Liver (tissue), 9 donors: ENCODE results near the gene RAVER2. TPM values are rescaled to one million over a fixed set of nuclear protein-coding genes. Genes with fewer than 3 reads are reported as not detected.

Experiments used
- DNase-seq: peaks from one replicate; pipeline ENCODE4 v3.0.0-alpha.2; 2017; ENCODE audit warnings: low spot score
- H3K27ac ChIP-seq, 2 donors: one replicate each; pipeline ENCODE4 v1.7.0; 2013; ENCODE audit warnings: inconsistent platforms in 2 of 2, low read length in 2 of 2, control low read depth in 1 of 2, low read depth in 1 of 2, mild to moderate bottlenecking in 1 of 2
- H3K27me3 ChIP-seq, 4 donors: one replicate each; pipeline versions ENCODE4 v1.6.1 to v1.7.0; 2013; ENCODE audit warnings: low read length in 3 of 4, inconsistent platforms in 1 of 4, mild to moderate bottlenecking in 1 of 4, moderate library complexity in 1 of 4; ENCODE audit not compliant: control insufficient read depth in 4 of 4, insufficient read depth in 4 of 4
- H3K36me3 ChIP-seq, 4 donors: one replicate each; pipeline versions ENCODE4 v1.6.1 to v1.7.0; 2013; ENCODE audit warnings: low read length in 3 of 4, mild to moderate bottlenecking in 3 of 4, low read depth in 1 of 4, moderate library complexity in 1 of 4; ENCODE audit not compliant: control insufficient read depth in 4 of 4, insufficient read depth in 3 of 4
- H3K4me1 ChIP-seq, 4 donors: one replicate each; pipeline versions ENCODE4 v1.6.1 to v1.7.0; 2013; ENCODE audit warnings: low read length in 3 of 4, mild to moderate bottlenecking in 3 of 4, moderate library complexity in 1 of 4; ENCODE audit not compliant: control insufficient read depth in 4 of 4, insufficient read depth in 4 of 4
- H3K4me3 ChIP-seq, 3 donors: one replicate each; pipeline versions ENCODE4 v1.6.1 to v1.7.0; 2013; ENCODE audit warnings: low read length in 3 of 3, control low read depth in 1 of 3, low read depth in 1 of 3, mild to moderate bottlenecking in 1 of 3
- H3K9ac ChIP-seq, 2 donors: one replicate each; pipeline ENCODE4 v1.7.0; 2013; ENCODE audit warnings: low read length in 2 of 2, mild to moderate bottlenecking in 2 of 2, moderate library complexity in 2 of 2, control low read depth in 1 of 2, low read depth in 1 of 2
- H3K9me3 ChIP-seq, 4 donors: one replicate each; pipeline versions ENCODE4 v1.6.1 to v1.7.0; 2013; ENCODE audit warnings: low read length in 3 of 4; ENCODE audit not compliant: control insufficient read depth in 4 of 4
- ATF3 ChIP-seq: IDR thresholded peaks from 2 replicates; pipeline ENCODE4 v1.6.1; 2016; ENCODE audit warnings: antibody characterized with exemption
- EGR1 ChIP-seq, 2 donors: IDR thresholded peaks; 2 replicates each; pipeline ENCODE4 v1.6.1; 2016 to 2018; ENCODE audit warnings: antibody characterized with exemption in 2 of 2, low read depth in 2 of 2
- FOXA1 ChIP-seq: IDR thresholded peaks from 2 replicates; pipeline ENCODE4 v1.6.1; 2016; ENCODE audit warnings: antibody characterized with exemption
- FOXA2 ChIP-seq: IDR thresholded peaks from 2 replicates; pipeline ENCODE4 v1.6.1; 2016; ENCODE audit warnings: antibody characterized with exemption
- GABPA ChIP-seq, 2 donors: IDR thresholded peaks in 1 of 2; conservative IDR thresholded peaks in 1 of 2; 2 replicates each; pipeline ENCODE4 v1.6.1; 2016; ENCODE audit warnings: antibody characterized with exemption in 2 of 2, mild to moderate bottlenecking in 1 of 2, moderate library complexity in 1 of 2
- HNF4A ChIP-seq, 2 donors: conservative IDR thresholded peaks; 2 replicates each; pipeline ENCODE4 v1.6.1; 2016; ENCODE audit warnings: antibody characterized with exemption in 2 of 2, mild to moderate bottlenecking in 2 of 2
- MAX ChIP-seq: IDR thresholded peaks from 2 replicates; pipeline ENCODE4 v1.6.1; 2016; ENCODE audit warnings: antibody characterized with exemption
- RAD21 ChIP-seq, 2 donors: IDR thresholded peaks; 2 replicates each; pipeline ENCODE4 v1.6.1; 2016; ENCODE audit warnings: antibody characterized with exemption in 2 of 2, mild to moderate bottlenecking in 2 of 2
- RXRA ChIP-seq, 2 donors: IDR thresholded peaks; 2 replicates each; pipeline ENCODE4 v1.6.1; 2017 to 2018; ENCODE audit warnings: antibody characterized with exemption in 2 of 2, mild to moderate bottlenecking in 1 of 2
- SP1 ChIP-seq: IDR thresholded peaks from 2 replicates; pipeline ENCODE4 v1.6.1; 2018; ENCODE audit warnings: antibody characterized with exemption, mild to moderate bottlenecking
- YY1 ChIP-seq: IDR thresholded peaks from 2 replicates; pipeline ENCODE4 v1.6.1; 2016; ENCODE audit warnings: antibody characterized with exemption, mild to moderate bottlenecking
- ZBTB33 ChIP-seq: IDR thresholded peaks from 2 replicates; pipeline ENCODE4 v1.6.1; 2016; ENCODE audit warnings: antibody characterized with exemption
- WGBS: extraction: QIAGEN DNeasy Blood & Tissue Kit; methylation state at CpG from one replicate; pipeline ENCODE4 v1.1.7; 2013; 5-methylcytosine and 5-hydroxymethylcytosine counted together
- polyA plus RNA-seq, 2 donors: library from polyadenylated mRNA; stranded (reverse) in 1 of 2; unstranded in 1 of 2; fragments of 200-250 nt in 1 of 2; fragments of >200 nt in 1 of 2; fragmentation: Nextera tagmentation in 1 of 2; extraction: Ambion mirVana in 1 of 2; gene quantifications; one replicate each; pipeline versions ENCODE4 v1.2.1 to v1.2.3, GENCODE V29; 2013 to 2015
- total RNA-seq, 2 donors: library from RNA; depleted of rRNA; stranded (reverse); fragments of >200 nt; gene quantifications; one replicate each; pipeline ENCODE4 v1.2.3, GENCODE V29; 2014
- TF ChIP-seq, protein P1 (sequence below): fragments of 150-350 bp; IDR thresholded peaks from 2 replicates; pipeline ENCODE4 v1.5.1; 2017; ENCODE audit warnings: improper control_type of control experiment, low read depth, low read length; ENCODE audit not compliant: missing input control
- donor health status: healthy.
- donor health status: healthy.
- donor health status: healthy.
- donor health status: healthy.
- donor health status: healthy.

Gene RAVER2
- total and polyA plus RNA-seq, 4 donors: 0.40 to 6.7 (median 0.96) TPM

- Histone ChIP-seq H3K27me3 (peaks cover 0 to 4% (median 0%) of the 10 kb centered on the region in 4 donors), H3K4me3 (no peak overlapping the region), H3K9ac (no peak overlapping the region), H3K9me3 (peaks cover 2 to 5% (median 3%) of the 10 kb centered on the region in 4 donors), H3K27ac (no peak overlapping the region), H3K4me1 (no peaks in the 10 kb centered on the region), H3K36me3 (no peaks in the 10 kb centered on the region)
- no peak for DNase-seq
- WGBS: 78% methylated on average over 2 of the region's 2 CpGs
- TF ChIP-seq SP1: peak; percentile 14
- no peak for TF ChIP-seq HNF4A (conservative IDR thresholded peaks at IDR 0.05)
These were observed 10.5 kb downstream of the RAVER2 start for GRCh38 chr1:64755361-64755760.

DNA sequence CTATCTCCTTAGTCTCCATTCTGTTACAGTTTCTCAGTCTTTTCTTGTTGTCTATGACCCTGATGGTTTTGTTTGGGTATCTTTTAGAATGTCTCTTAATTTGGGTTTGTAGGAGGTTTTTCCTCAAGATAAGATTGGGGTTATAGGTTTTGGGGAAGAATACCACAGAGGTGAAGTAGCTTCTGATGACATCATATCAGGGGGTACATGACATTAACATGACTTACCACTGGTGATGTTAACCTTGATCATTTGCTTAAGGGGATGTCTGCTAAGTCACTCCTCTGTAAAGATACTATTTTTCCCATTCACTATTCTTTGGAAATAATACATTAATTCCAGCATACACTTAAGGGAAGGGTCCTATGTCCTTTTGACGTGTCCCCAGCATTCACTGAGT, 11.9 kb downstream of the RAVER2 start:
- Histone ChIP-seq H3K9me3 (peaks cover 2 to 5% (median 3%) of the 10 kb centered on the region in 4 donors), H3K4me3 (no peak overlapping the region), H3K27me3 (peaks cover 0 to 4% (median 0%) of the 10 kb centered on the region in 4 donors), H3K36me3 (no peaks in the 10 kb centered on the region), H3K27ac (no peak overlapping the region), H3K9ac (no peak overlapping the region), H3K4me1 (no peaks in the 10 kb centered on the region)
- WGBS: 73% methylated on average over 1 of the region's 1 CpG
- DNase-seq: no peak
- TF ChIP-seq ATF3 (no peak), YY1 (no peak)

GRCh38 chr1:64757213-64757612, 12.3 kb downstream of the RAVER2 start:
- TF ChIP-seq FOXA1 (no peak), ZBTB33 (no peak), RXRA (IDR thresholded peaks at IDR 0.05) (no peak), RAD21 (IDR thresholded peaks at IDR 0.05) (no peak), MAX (no peak)
- no peak overlapping the region for H3K27ac ChIP-seq
- no peak overlapping the region for H3K4me3 ChIP-seq
- no peaks in the 10 kb centered on the region for H3K27me3 ChIP-seq
- H3K4me1 ChIP-seq: no peaks in the 10 kb centered on the region
- no peak overlapping the region for H3K9ac ChIP-seq
- H3K36me3 ChIP-seq: no peaks in the 10 kb centered on the region
- DNase-seq: no peak
- WGBS: 39% methylated on average over 1 of the region's 1 CpG
- H3K9me3 ChIP-seq: peaks cover 2 to 5% (median 3%) of the 10 kb centered on the region in 4 donors

DNA sequence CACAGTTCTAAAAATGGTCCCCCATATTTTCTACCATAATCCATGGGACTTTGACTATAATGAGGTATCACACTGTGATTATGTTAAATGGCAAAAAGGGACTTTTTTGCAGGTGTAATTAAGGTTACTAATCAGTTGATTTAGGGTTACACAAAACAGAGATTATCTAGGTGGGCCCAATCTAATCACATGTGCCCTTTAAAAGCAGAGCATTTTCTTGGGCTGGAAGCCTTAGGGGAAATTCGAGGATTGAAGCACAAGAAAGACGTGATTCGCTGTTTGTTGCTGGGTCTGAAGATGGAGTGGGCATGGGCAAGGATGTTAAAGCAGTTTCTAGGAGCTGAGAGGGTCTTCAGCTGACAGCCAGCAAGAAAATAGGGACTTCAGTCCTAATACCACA, 13.4 kb downstream of the RAVER2 start:
- WGBS: 97% methylated on average over 3 of the region's 3 CpGs
- Histone ChIP-seq H3K27ac (no peak overlapping the region), H3K27me3 (no peaks in the 10 kb centered on the region), H3K9ac (no peak overlapping the region), H3K9me3 (peaks cover 2 to 5% (median 3%) of the 10 kb centered on the region in 4 donors), H3K36me3 (no peaks in the 10 kb centered on the region), H3K4me3 (no peak overlapping the region), H3K4me1 (no peaks in the 10 kb centered on the region)
- no peak for DNase-seq
- TF ChIP-seq GABPA (IDR thresholded peaks at IDR 0.05 in 1 of 2, conservative IDR thresholded peaks at IDR 0.05 in 1 of 2) (no peak), SP1 (no peak), EGR1 (IDR thresholded peaks at IDR 0.05; ENCODE audit: low read depth in 2 of 2) (no peak), RAD21 (IDR thresholded peaks at IDR 0.05) (no peak), ATF3 (no peak), FOXA2 (no peak)
- TF ChIP-seq, protein P1, sequence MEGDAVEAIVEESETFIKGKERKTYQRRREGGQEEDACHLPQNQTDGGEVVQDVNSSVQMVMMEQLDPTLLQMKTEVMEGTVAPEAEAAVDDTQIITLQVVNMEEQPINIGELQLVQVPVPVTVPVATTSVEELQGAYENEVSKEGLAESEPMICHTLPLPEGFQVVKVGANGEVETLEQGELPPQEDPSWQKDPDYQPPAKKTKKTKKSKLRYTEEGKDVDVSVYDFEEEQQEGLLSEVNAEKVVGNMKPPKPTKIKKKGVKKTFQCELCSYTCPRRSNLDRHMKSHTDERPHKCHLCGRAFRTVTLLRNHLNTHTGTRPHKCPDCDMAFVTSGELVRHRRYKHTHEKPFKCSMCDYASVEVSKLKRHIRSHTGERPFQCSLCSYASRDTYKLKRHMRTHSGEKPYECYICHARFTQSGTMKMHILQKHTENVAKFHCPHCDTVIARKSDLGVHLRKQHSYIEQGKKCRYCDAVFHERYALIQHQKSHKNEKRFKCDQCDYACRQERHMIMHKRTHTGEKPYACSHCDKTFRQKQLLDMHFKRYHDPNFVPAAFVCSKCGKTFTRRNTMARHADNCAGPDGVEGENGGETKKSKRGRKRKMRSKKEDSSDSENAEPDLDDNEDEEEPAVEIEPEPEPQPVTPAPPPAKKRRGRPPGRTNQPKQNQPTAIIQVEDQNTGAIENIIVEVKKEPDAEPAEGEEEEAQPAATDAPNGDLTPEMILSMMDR: no peak
